Kidney (tissue), 14 donors: ENCODE data around the gene CD300LD. TPM values are rescaled to one million over a fixed set of nuclear protein-coding genes. Genes with fewer than 3 reads are reported as not detected.

ENCODE experiments used
- DNase-seq, 5 donors: peaks; one replicate each; pipeline ENCODE4 v3.0.0-alpha.2; 2013 to 2020
- FAIRE-seq: peaks from 2 replicates; lab custom pipeline; 2012; peaks lifted over from hg19 to GRCh38; lab: Jason Lieb, UNC
- H3K27ac ChIP-seq, 2 donors: one replicate each; pipeline ENCODE4 v1.7.0; 2013; ENCODE audit warnings: low read depth in 2 of 2, low read length in 2 of 2, inconsistent platforms in 1 of 2
- H3K27me3 ChIP-seq: one replicate; pipeline ENCODE4 v1.7.1; 2013; ENCODE audit warnings: low read length, inconsistent platforms; ENCODE audit not compliant: control insufficient read depth, insufficient read depth
- H3K36me3 ChIP-seq, 3 donors: one replicate each; pipeline versions ENCODE4 v1.7.0 to v1.7.1; 2013; ENCODE audit warnings: low read length in 3 of 3, control low read depth in 1 of 3, inconsistent platforms in 1 of 3; ENCODE audit not compliant: insufficient read depth in 3 of 3, control insufficient read depth in 2 of 3
- H3K4me1 ChIP-seq, 3 donors: one replicate each; pipeline versions ENCODE4 v1.7.0 to v1.7.1; 2013; ENCODE audit warnings: low read length in 3 of 3, inconsistent platforms in 1 of 3, low read depth in 1 of 3; ENCODE audit not compliant: control insufficient read depth in 2 of 3, insufficient read depth in 2 of 3
- H3K4me3 ChIP-seq, 3 donors: one replicate each; pipeline versions ENCODE4 v1.7.0 to v1.8.1; 2013; ENCODE audit warnings: low read length in 3 of 3, control low read depth in 1 of 3, inconsistent platforms in 1 of 3
- H3K9ac ChIP-seq, 3 donors: one replicate each; pipeline versions ENCODE4 v1.7.0 to v1.7.1; 2013; ENCODE audit warnings: low read length in 3 of 3, control low read depth in 1 of 3, inconsistent platforms in 1 of 3
- H3K9me3 ChIP-seq, 3 donors: one replicate each; pipeline versions ENCODE4 v1.7.0 to v1.7.1; 2013; ENCODE audit warnings: low read length in 3 of 3, control low read depth in 1 of 3, inconsistent platforms in 1 of 3; ENCODE audit not compliant: control insufficient read depth in 2 of 3, insufficient read depth in 1 of 3
- CTCF ChIP-seq: IDR thresholded peaks from 3 replicates; pipeline ENCODE4 v1.5.1; 2012; ENCODE audit warnings: mild to moderate bottlenecking, moderate library complexity, borderline replicate concordance; ENCODE audit not compliant: insufficient read depth; ENCODE audit errors: extremely low read depth
- intact Hi-C: fragments of 100-400 bp; cut with DNase I; formaldehyde crosslinking; loops from one replicate; pipeline ENCODE4 v1.11.1; 2022
- polyA plus RNA-seq: library from polyadenylated mRNA; stranded (reverse); fragments of 350-450 nt; fragmentation: Illumina TruSeq; extraction: RNeasy Lipid Tissue Mini Kit (QIAGEN cat#74804); gene quantifications from one replicate; pipeline ENCODE4 v1.2.3, GENCODE V29; 2014; ENCODE audit warnings: low read depth, low replicate concordance; ENCODE audit not compliant: insufficient read depth
- total RNA-seq: library from RNA; stranded (reverse); fragmentation: NEBNext Ultra II Directional; extraction: Animal tissue kit (Norgen Biotek cat#: 25700); gene quantifications from one replicate; pipeline ENCODE4 v1.2.1, GENCODE V29; 2021
- donor health status: control.
- donor health status: control.
- donor health status: control.
- donor health status: control.
- donor health status: control.
- donor health status: DM: yes; HTN: yes; CAD: no.
- donor health status: Normal renal cell carcinoma (clear cell type).

The CD300LD gene
- total and polyA plus RNA-seq, 2 donors from 2014 or later: not detected

- no peaks in the 10 kb centered on the region for H3K36me3 ChIP-seq
- H3K9ac ChIP-seq: no peak overlapping the region
- intact Hi-C loops: no loop called here
- no peaks in the 10 kb centered on the region for H3K27me3 ChIP-seq
- DNase-seq (no peak), FAIRE-seq (no peak)
- H3K4me1 ChIP-seq: no peaks in the 10 kb centered on the region
- TF ChIP-seq CTCF: no peak
- H3K9me3 ChIP-seq: no peaks in the 10 kb centered on the region
- no peak overlapping the region for H3K27ac ChIP-seq
- no peak overlapping the region for H3K4me3 ChIP-seq
Observed at GRCh38 chr17:74549343-74549742, 42.7 kb downstream of the CD300LD start.

GRCh38 chr17:74547736-74548135 is 44.3 kb downstream of the CD300LD start:
- peak in 1 of 5 donors; percentile 8 for DNase-seq
- Histone ChIP-seq H3K36me3 (no peaks in the 10 kb centered on the region), H3K9ac (no peak overlapping the region), H3K4me3 (no peak overlapping the region), H3K27me3 (no peaks in the 10 kb centered on the region), H3K27ac (no peak overlapping the region), H3K4me1 (no peaks in the 10 kb centered on the region), H3K9me3 (no peaks in the 10 kb centered on the region)
- intact Hi-C loops: no loop called here
- TF ChIP-seq CTCF: no peak
- no peak for FAIRE-seq

- intact Hi-C loops: no loop called here
- no peaks in the 10 kb centered on the region for H3K4me1 ChIP-seq
- no peak overlapping the region for H3K9ac ChIP-seq
- no peak overlapping the region for H3K27ac ChIP-seq
- H3K27me3 ChIP-seq: no peaks in the 10 kb centered on the region
- TF ChIP-seq CTCF: no peak
- no peaks in the 10 kb centered on the region for H3K9me3 ChIP-seq
- FAIRE-seq: no peak
- DNase-seq: peak in 1 of 5 donors; percentile 51
- H3K4me3 ChIP-seq: no peak overlapping the region
- H3K36me3 ChIP-seq: no peaks in the 10 kb centered on the region
Observed at GRCh38 chr17:74547264-74547663, 44.8 kb downstream of the CD300LD start.

- Histone ChIP-seq H3K9me3 (no peaks in the 10 kb centered on the region), H3K4me3 (no peak overlapping the region), H3K4me1 (no peaks in the 10 kb centered on the region), H3K9ac (no peak overlapping the region), H3K27ac (no peak overlapping the region), H3K27me3 (no peaks in the 10 kb centered on the region), H3K36me3 (no peaks in the 10 kb centered on the region)
- FAIRE-seq (no peak), DNase-seq (peak in 1 of 5 donors; percentile 66)
- no peak for TF ChIP-seq CTCF
- intact Hi-C loops: no loop called here
Observed at GRCh38 chr17:74546586-74546985, 45.5 kb downstream of the CD300LD start.
